Right lobe of liver (tissue), 6 donors: Measurements from ENCODE around the gene ARMC12. TPM values are rescaled to one million over a fixed set of nuclear protein-coding genes. Genes with fewer than 3 reads are reported as not detected.
A peak's percentile ranks its signal among the peaks of the same experiment; 100 is the strongest.

Experiments used
- ATAC-seq, 4 donors: fragments of 200-7000 bp; cut with Tn5 transposase; one replicate each; pipeline ENCODE4 v1.9.1; 2020; ENCODE audit warnings: mild to moderate bottlenecking in 4 of 4, moderate library complexity in 4 of 4
- DNase-seq, 3 donors: peaks; one replicate each; pipeline ENCODE4 v3.0.0-alpha.2; 2020
- H3K27ac ChIP-seq, 3 donors: fragments of 200-600 bp; one replicate each; pipeline ENCODE4 v1.8.0; 2022
- H3K27me3 ChIP-seq, 2 donors: fragments of 200-600 bp; one replicate each; pipeline ENCODE4 v1.8.0; 2022
- H3K36me3 ChIP-seq, 4 donors: fragments of 200-600 bp; sonication (generic) in 1 of 4; one replicate each; pipeline versions ENCODE4 v1.5.1 to v1.8.0; 2017 to 2022; ENCODE audit warnings: control low read depth in 1 of 4
- H3K4me1 ChIP-seq, 4 donors: fragments of 200-600 bp; sonication (generic) in 1 of 4; one replicate each; pipeline versions ENCODE4 v1.5.1 to v1.8.0; 2017 to 2022; ENCODE audit warnings: control low read depth in 1 of 4
- H3K4me3 ChIP-seq, 3 donors: fragments of 200-600 bp; one replicate each; pipeline ENCODE4 v1.8.0; 2022
- H3K9me3 ChIP-seq, 4 donors: fragments of 200-600 bp; sonication (generic) in 1 of 4; one replicate each; pipeline versions ENCODE4 v1.5.1 to v1.8.0; 2017 to 2022; ENCODE audit warnings: control low read depth in 1 of 4
- CTCF ChIP-seq, 4 donors: fragments of 200-600 bp in 3 of 4; fragments of 450-650 bp in 1 of 4; IDR thresholded peaks; one replicate each; pipeline versions ENCODE4 v1.5.1 to v1.8.0; 2016 to 2022; ENCODE audit warnings: antibody characterized with exemption in 4 of 4, mild to moderate bottlenecking in 2 of 4
- POLR2A ChIP-seq: fragments of 450-650 bp; IDR thresholded peaks from one replicate; pipeline ENCODE4 v1.6.1; 2017; ENCODE audit warnings: antibody characterized with exemption, mild to moderate bottlenecking
- WGBS: methylation state at CpG from one replicate; pipeline ENCODE4 v1.1.6; 2018; ENCODE audit warnings: low coverage, low lambda C conversion rate; ENCODE audit not compliant: insufficient coverage; ENCODE audit errors: missing lambda C conversion rate; 5-methylcytosine and 5-hydroxymethylcytosine counted together
- intact Hi-C, 2 donors: fragments of 100-400 bp; cut with DNase I; formaldehyde crosslinking; loops; one replicate each; pipeline versions ENCODE4 v1.11.2 to v1.14.1; 2022
- total RNA-seq, 6 experiments: library from RNA; depleted of rRNA in 2 of 6; stranded (reverse); fragments of >200 nt in 2 of 6; fragmentation: NEBNext Ultra II Directional in 3 of 6; extraction: Animal tissue kit (Norgen Biotek cat#: 25700) in 3 of 6; gene quantifications; one replicate each; pipeline versions ENCODE4 v1.1.0 to v1.2.4, GENCODE V29; 2016 to 2023
- donor health status: DM: no; HTN: yes; CAD: no.
- donor health status: DM: no; HTN: no; CAD: no.
- donor health status: DM: no; HTN: no; CAD: no.
- donor health status: DM: no; HTN: yes; CAD: no.
- donor health status: DM: no; HTN: yes; CAD: no.

ARMC12 gene
- total RNA-seq, 6 experiments from 2014 or later, result 0.22 to 4.4 (median 0.92) TPM

- ATAC-seq (peak in 3 of 4 donors; percentile 40 to 72 (median 67)), DNase-seq (no peak)
- TF ChIP-seq POLR2A (no peak), CTCF (IDR thresholded peaks at IDR 0.05) (peak; percentile 3 to 42 (median 32))
- intact Hi-C loops, result no loop called here
- H3K27me3 ChIP-seq, result no peaks in the 10 kb centered on the region
- no peaks in the 10 kb centered on the region for H3K36me3 ChIP-seq
- WGBS, result 40% methylated on average over 8 of the region's 10 CpGs
- no peak overlapping the region for H3K4me3 ChIP-seq
- H3K9me3 ChIP-seq, result no peaks in the 10 kb centered on the region
- no peak overlapping the region for H3K27ac ChIP-seq
- H3K4me1 ChIP-seq, result no peaks in the 10 kb centered on the region
Measured at GRCh38 chr6:35757456-35758123, 20.8 kb downstream of the ARMC12 start.

GRCh38 chr6:35759426-35759825, 22.6 kb downstream of the ARMC12 start:
- no peak for DNase-seq
- no peaks in the 10 kb centered on the region for H3K4me1 ChIP-seq
- H3K9me3 ChIP-seq, result no peaks in the 10 kb centered on the region
- intact Hi-C loops, result no loop called here
- H3K27me3 ChIP-seq, result no peaks in the 10 kb centered on the region
- TF ChIP-seq CTCF (IDR thresholded peaks at IDR 0.05) (no peak), POLR2A (no peak)
- no peak for ATAC-seq
- no peak overlapping the region for H3K27ac ChIP-seq
- no peaks in the 10 kb centered on the region for H3K36me3 ChIP-seq
- 67% methylated on average over 1 of the region's 3 CpGs for WGBS
- no peak overlapping the region for H3K4me3 ChIP-seq

GRCh38 chr6:35765739-35766138, 28.9 kb downstream of the ARMC12 start:
- DNase-seq (no peak), ATAC-seq (peak in 1 of 4 donors; percentile 38)
- intact Hi-C loops, result no loop called here
- H3K4me3 ChIP-seq, result no peak overlapping the region
- H3K4me1 ChIP-seq, result no peaks in the 10 kb centered on the region
- H3K27ac ChIP-seq, result no peak overlapping the region
- TF ChIP-seq CTCF (IDR thresholded peaks at IDR 0.05) (no peak), POLR2A (no peak)
- WGBS, result 78% methylated on average over 12 of the region's 23 CpGs
- no peaks in the 10 kb centered on the region for H3K27me3 ChIP-seq
- H3K36me3 ChIP-seq, result no peaks in the 10 kb centered on the region
- H3K9me3 ChIP-seq, result no peaks in the 10 kb centered on the region

- Histone ChIP-seq H3K9me3 (no peaks in the 10 kb centered on the region), H3K27ac (no peak overlapping the region), H3K4me1 (no peaks in the 10 kb centered on the region), H3K4me3 (no peak overlapping the region), H3K27me3 (no peaks in the 10 kb centered on the region), H3K36me3 (no peaks in the 10 kb centered on the region)
- WGBS, result 68% methylated on average over 4 of the region's 4 CpGs
- intact Hi-C loops, result no loop called here
- ATAC-seq, result no peak
- TF ChIP-seq POLR2A (no peak), CTCF (IDR thresholded peaks at IDR 0.05) (no peak)
- DNase-seq, result no peak
Measured at GRCh38 chr6:35769211-35769610, 32.4 kb downstream of the ARMC12 start.

GRCh38 chr6:35771343-35771627, 34.5 kb downstream of the ARMC12 start:
- TF ChIP-seq CTCF (IDR thresholded peaks at IDR 0.05) (no peak), POLR2A (no peak)
- 60% methylated on average over 3 of the region's 5 CpGs for WGBS
- H3K27me3 ChIP-seq, result peaks cover 0 to 5% of the 10 kb centered on the region in 2 donors
- ATAC-seq (peak in 1 of 4 donors; percentile 40), DNase-seq (no peak)
- H3K9me3 ChIP-seq, result no peaks in the 10 kb centered on the region
- H3K4me3 ChIP-seq, result no peak overlapping the region
- H3K36me3 ChIP-seq, result no peaks in the 10 kb centered on the region
- no peak overlapping the region for H3K27ac ChIP-seq
- H3K4me1 ChIP-seq, result peaks cover 0 to 2% (median 0%) of the 10 kb centered on the region in 4 donors
- intact Hi-C loops, result no loop called here
